ENCODE results near the gene ASTN2.

ASTN2 gene

DNA sequence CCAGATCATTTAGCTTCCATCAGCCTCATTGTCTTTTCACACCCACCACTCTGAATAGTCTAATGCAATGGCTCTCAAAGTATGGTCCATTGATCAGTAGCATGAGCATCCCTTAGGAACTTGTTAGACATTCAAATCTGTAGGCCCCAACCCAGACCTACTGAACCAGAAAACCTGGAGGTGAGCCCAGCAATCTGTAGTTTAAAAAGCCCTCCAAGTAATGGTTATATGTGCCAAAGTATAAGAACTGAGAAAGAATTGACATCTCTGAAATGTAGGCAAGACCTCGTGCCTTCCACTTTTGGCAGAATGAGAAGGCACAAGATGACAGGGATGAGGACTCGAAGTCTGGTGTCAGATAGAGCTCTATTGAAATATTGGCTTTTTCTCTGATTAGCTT is 460.1 kb downstream of the ASTN2 start:
- DNase-seq (ENCODE audit: low read depth), result no peak

GRCh38 chr9:116953271-116953670 is 461.6 kb downstream of the ASTN2 start:
- no peak for DNase-seq (ENCODE audit: low read depth)

- no peak for DNase-seq (ENCODE audit: low read depth)
These were observed 462.4 kb downstream of the ASTN2 start for GRCh38 chr9:116952436-116952810.

DNA sequence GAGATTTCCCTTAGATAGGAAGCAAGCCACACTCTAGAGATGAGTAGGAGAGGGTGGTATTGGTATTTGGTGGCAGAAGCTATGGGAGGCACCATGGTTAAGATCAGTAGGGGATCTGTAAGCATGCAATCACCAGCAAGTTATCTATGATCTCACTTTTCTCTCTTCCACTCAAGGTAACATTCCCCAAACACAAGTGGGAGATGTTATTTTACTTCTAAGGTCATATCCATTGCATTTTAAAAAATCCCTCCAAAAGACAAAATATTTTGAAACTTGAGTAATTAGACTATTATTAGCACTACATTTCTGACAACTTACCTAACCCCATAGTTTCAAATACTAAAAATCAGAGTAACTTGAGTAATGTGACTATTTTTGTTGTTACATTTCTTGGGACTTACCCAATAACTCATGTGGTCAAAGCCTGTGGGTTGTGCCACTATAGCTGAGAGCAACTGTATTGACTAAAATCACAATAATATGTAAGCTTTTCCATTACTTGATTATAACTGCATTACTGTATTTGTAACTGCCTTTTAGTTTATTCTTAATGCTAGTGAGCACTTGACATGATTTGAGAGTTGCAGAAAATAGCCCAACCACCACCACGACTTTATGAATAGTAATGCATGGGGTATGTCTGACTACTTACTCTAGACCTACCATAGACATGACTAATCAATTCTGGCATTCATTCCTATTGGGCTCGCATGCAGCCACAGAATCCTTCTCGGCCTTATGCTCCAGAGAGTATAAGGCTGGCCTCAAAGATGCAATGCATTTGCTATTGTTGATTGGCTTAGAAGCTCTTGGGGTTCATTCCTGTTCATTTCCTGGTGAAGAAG is 463.0 kb downstream of the ASTN2 start:
- DNase-seq (ENCODE audit: low read depth), result no peak

GRCh38 chr9:116945817-116946216 is 469.0 kb downstream of the ASTN2 start:
- no peak for DNase-seq (ENCODE audit: low read depth)

DNA sequence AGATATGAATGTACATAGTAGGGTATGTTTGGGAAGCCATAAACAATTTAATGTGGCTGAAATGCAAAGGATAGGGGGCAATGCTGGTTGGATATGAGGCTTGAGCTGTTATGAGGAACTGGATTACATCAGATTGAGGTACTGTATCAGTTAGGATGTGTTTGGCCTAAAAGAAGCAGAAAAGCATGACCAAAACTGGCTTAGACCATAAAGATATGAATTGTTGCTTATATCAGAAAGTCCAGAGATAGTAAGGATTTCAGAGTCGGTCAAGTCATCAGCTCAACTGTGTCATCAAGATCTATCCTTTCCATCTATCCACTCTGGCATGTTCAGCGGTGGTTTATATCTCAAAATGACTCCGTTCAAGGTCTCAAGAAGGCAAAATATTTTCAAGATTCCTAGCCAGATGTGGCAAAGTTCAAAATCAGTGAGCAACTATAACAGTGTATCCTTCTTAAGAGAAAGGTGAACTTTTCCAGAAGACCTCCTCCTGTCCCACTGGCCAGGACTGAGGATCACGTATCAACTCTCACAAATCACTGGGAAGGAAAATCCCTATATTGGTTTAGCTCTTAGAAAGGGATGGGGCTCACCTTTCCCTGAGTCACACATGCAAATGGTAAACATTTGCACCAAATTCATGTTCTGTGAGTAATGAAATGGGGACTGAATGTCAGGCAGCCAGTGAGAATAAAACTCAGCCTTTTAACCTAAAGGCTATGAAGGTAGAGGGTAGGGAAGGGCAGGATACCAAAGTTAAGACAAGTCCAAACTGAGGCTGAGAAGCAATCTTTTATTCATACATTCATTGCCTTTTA is 469.9 kb downstream of the ASTN2 start:
- no peak for DNase-seq (ENCODE audit: low read depth)

DNA sequence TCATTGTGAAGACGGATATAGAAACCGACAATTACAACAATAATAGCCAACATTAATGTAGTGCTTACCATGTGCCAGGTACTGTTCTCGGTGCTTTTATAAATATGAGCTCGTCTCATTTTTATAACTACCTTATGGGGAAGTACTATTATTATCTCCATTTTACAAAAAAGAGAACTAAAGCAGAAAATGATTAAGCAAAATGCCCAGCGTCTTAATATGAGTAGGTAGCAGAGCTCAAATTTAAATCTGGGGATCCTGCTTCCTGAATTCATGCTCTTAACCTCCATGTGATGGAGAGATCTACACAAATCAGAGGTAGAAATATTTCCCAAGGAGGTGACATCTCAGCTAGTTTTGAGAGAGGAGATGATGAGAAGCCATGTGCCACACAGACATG is 470.9 kb downstream of the ASTN2 start:
- DNase-seq (ENCODE audit: low read depth), result no peak

- DNase-seq (ENCODE audit: low read depth), result no peak
These were observed 472.2 kb downstream of the ASTN2 start for GRCh38 chr9:116942593-116943061.

- DNase-seq (ENCODE audit: low read depth), result no peak
These were observed 473.6 kb downstream of the ASTN2 start for GRCh38 chr9:116941266-116941665.

GRCh38 chr9:116940614-116941215 is 474.1 kb downstream of the ASTN2 start:
- no peak for DNase-seq (ENCODE audit: low read depth)

DNA sequence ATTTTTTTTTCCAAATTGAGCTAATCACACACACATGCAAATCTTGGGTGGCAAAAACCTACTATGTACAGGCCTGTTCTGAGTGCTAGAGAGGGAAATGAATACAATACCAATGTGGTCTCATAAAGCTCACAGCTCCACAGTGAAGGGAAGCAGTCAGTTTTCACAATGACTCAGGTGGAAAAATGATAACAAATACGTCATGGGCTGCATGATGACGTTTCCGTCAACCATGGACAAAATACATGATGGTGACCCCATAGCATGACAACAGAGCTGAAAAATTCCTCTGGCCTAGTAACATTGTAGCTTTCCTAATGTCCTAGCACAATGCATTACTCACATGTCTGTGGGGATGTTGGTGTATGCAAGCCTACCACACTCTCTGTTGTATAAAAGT is 475.2 kb downstream of the ASTN2 start:
- DNase-seq (ENCODE audit: low read depth), result no peak

- DNase-seq (ENCODE audit: low read depth), result no peak
These were observed 475.7 kb downstream of the ASTN2 start for GRCh38 chr9:116939161-116939560.

GRCh38 chr9:116937361-116937760 is 477.5 kb downstream of the ASTN2 start:
- no peak for DNase-seq (ENCODE audit: low read depth)

- DNase-seq (ENCODE audit: low read depth), result no peak
These were observed 479.5 kb downstream of the ASTN2 start for GRCh38 chr9:116935149-116935897.

GRCh38 chr9:116934131-116934530 is 480.7 kb downstream of the ASTN2 start:
- no peak for DNase-seq (ENCODE audit: low read depth)

GRCh38 chr9:116933251-116933650 is 481.6 kb downstream of the ASTN2 start:
- no peak for DNase-seq (ENCODE audit: low read depth)

DNA sequence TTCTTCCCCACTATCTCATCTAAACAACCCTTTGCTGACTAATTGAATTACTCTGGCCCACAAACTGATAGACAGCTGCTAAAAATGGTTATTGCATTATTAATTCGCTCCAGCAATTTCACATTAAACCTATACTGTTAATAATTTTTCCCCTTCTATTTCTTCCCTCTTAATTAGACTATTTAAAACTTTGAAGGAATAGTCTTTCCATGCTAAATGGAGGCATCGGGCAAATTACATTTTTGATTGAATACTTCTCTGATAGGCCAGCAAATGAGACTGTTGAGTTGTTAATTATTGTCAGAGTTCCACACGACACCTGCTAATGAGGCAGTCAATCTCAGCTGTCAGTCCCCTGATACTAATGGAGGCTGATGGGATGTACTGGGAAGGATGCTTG is 485.2 kb downstream of the ASTN2 start:
- DNase-seq (ENCODE audit: low read depth), result no peak

GRCh38 chr9:116928884-116929283 is 486.0 kb downstream of the ASTN2 start:
- DNase-seq (ENCODE audit: low read depth), result no peak

DNA sequence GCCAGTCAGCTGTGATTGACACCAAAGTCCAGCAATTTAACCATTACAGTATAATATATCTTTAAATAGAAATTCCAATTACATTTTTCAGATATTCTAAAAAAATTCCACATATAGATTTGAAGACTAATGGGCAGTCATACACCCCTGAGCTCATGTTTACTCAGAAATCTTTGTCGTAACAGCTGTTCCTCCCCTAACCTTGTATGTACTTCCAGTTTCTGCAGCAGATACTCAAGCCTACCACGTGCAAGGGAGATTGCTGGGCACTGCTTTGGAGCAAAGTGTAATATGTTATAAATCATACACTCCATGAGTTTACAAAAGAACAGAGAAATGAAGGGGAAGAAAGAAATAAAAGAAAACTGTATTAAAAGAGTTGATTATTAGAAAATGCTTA is 486.6 kb downstream of the ASTN2 start:
- DNase-seq (ENCODE audit: low read depth), result no peak

GRCh38 chr9:116927726-116928125 is 487.1 kb downstream of the ASTN2 start:
- DNase-seq (ENCODE audit: low read depth), result no peak

DNA sequence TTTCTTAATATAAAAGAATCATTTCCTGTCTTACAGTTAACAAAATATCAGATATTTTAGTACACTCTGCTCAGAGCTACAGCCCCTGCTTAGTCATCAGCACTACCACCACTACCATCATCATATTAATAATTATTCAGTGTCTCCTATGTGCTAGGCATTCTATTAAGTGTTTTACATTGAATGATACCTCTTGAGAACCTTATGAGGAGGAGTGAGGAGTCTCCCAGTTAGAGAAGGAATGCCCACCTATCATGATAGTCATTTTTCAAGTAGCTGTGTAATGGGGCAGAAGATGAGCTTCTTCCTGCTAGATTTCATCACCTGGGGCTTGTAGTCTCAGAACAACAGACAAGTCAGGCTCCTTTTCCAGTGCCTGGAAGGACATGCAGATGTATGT is 489.7 kb downstream of the ASTN2 start:
- no peak for DNase-seq (ENCODE audit: low read depth)

DNA sequence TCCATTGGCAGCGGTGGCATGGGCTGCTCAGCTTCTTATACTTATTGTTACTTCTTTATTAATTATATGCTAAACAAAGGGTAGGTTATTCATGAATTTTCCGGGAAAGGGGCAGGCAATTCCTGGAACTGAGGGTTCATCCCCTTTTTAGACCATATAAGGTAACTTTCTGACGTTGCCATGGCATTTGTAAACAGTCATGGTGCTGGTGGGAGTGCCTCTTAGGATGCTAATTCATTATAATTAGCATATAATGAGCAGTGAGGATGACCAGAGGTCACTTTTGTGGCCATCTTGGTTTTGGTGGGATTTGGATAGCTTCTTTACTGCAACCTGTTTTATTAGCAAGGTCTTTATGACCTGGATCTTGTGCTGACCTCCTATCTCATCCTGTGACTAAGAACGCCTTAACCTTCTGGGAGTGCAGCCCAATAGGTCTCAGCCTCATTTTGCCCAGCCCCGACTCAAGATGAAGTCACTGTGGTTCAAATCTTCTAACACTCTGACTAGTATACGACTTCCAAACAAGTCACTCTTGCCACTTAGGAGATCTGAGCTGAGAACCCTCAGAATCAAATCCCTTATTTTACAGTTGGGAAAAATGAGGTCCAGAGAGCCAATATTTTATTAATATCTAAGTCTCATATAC is 490.3 kb downstream of the ASTN2 start:
- no peak for DNase-seq (ENCODE audit: low read depth)

Data from fibroblast of the conjunctiva (primary cell).